Kidney (tissue), 14 donors: ENCODE measurements around the gene SYT7. TPM values are rescaled to one million over a fixed set of nuclear protein-coding genes. Genes with fewer than 3 reads are reported as not detected.
"Not testable (repeated sequence)": the region's sequence is repeated elsewhere in the genome, so short reads cannot be mapped to it uniquely, and the experiment has no call there.

Source experiments
- DNase-seq, 5 donors: peaks; one replicate each; pipeline ENCODE4 v3.0.0-alpha.2; 2013 to 2020
- FAIRE-seq: peaks from 2 replicates; lab custom pipeline; 2012; peaks lifted over from hg19 to GRCh38; lab: Jason Lieb, UNC
- H3K27ac ChIP-seq, 2 donors: one replicate each; pipeline ENCODE4 v1.7.0; 2013; ENCODE audit warnings: low read depth in 2 of 2, low read length in 2 of 2, inconsistent platforms in 1 of 2
- H3K27me3 ChIP-seq: one replicate; pipeline ENCODE4 v1.7.1; 2013; ENCODE audit warnings: low read length, inconsistent platforms; ENCODE audit not compliant: control insufficient read depth, insufficient read depth
- H3K36me3 ChIP-seq, 3 donors: one replicate each; pipeline versions ENCODE4 v1.7.0 to v1.7.1; 2013; ENCODE audit warnings: low read length in 3 of 3, control low read depth in 1 of 3, inconsistent platforms in 1 of 3; ENCODE audit not compliant: insufficient read depth in 3 of 3, control insufficient read depth in 2 of 3
- H3K4me1 ChIP-seq, 3 donors: one replicate each; pipeline versions ENCODE4 v1.7.0 to v1.7.1; 2013; ENCODE audit warnings: low read length in 3 of 3, inconsistent platforms in 1 of 3, low read depth in 1 of 3; ENCODE audit not compliant: control insufficient read depth in 2 of 3, insufficient read depth in 2 of 3
- H3K4me3 ChIP-seq, 3 donors: one replicate each; pipeline versions ENCODE4 v1.7.0 to v1.8.1; 2013; ENCODE audit warnings: low read length in 3 of 3, control low read depth in 1 of 3, inconsistent platforms in 1 of 3
- H3K9ac ChIP-seq, 3 donors: one replicate each; pipeline versions ENCODE4 v1.7.0 to v1.7.1; 2013; ENCODE audit warnings: low read length in 3 of 3, control low read depth in 1 of 3, inconsistent platforms in 1 of 3
- H3K9me3 ChIP-seq, 3 donors: one replicate each; pipeline versions ENCODE4 v1.7.0 to v1.7.1; 2013; ENCODE audit warnings: low read length in 3 of 3, control low read depth in 1 of 3, inconsistent platforms in 1 of 3; ENCODE audit not compliant: control insufficient read depth in 2 of 3, insufficient read depth in 1 of 3
- CTCF ChIP-seq: IDR thresholded peaks from 3 replicates; pipeline ENCODE4 v1.5.1; 2012; ENCODE audit warnings: mild to moderate bottlenecking, moderate library complexity, borderline replicate concordance; ENCODE audit not compliant: insufficient read depth; ENCODE audit errors: extremely low read depth
- intact Hi-C: fragments of 100-400 bp; cut with DNase I; formaldehyde crosslinking; loops from one replicate; pipeline ENCODE4 v1.11.1; 2022
- polyA plus RNA-seq: library from polyadenylated mRNA; stranded (reverse); fragments of 350-450 nt; fragmentation: Illumina TruSeq; extraction: RNeasy Lipid Tissue Mini Kit (QIAGEN cat#74804); gene quantifications from one replicate; pipeline ENCODE4 v1.2.3, GENCODE V29; 2014; ENCODE audit warnings: low read depth, low replicate concordance; ENCODE audit not compliant: insufficient read depth
- total RNA-seq: library from RNA; stranded (reverse); fragmentation: NEBNext Ultra II Directional; extraction: Animal tissue kit (Norgen Biotek cat#: 25700); gene quantifications from one replicate; pipeline ENCODE4 v1.2.1, GENCODE V29; 2021
- donor health status: control.
- donor health status: control.
- donor health status: control.
- donor health status: control.
- donor health status: control.
- donor health status: DM: yes; HTN: yes; CAD: no.
- donor health status: Normal renal cell carcinoma (clear cell type).

Gene SYT7
- total and polyA plus RNA-seq, 2 donors from 2014 or later = 5.7 to 6.7 TPM

- Histone ChIP-seq H3K4me3 (no peak overlapping the region), H3K4me1 (peaks cover 0 to 6% (median 4%) of the 10 kb centered on the region in 3 donors), H3K9ac (no peak overlapping the region), H3K9me3 (no peaks in the 10 kb centered on the region), H3K36me3 (no peaks in the 10 kb centered on the region), H3K27me3 (no peaks in the 10 kb centered on the region), H3K27ac (no peak overlapping the region)
- DNase-seq (peak in 1 of 5 donors; percentile 32), FAIRE-seq (no peak)
- TF ChIP-seq CTCF = peak; percentile 10
- intact Hi-C loops = no loop called here
Measured at GRCh38 chr11:61482513-61482912, 98.4 kb downstream of the SYT7 start.

GRCh38 chr11:61481806-61482205, 99.1 kb downstream of the SYT7 start:
- Histone ChIP-seq H3K9me3 (no peaks in the 10 kb centered on the region), H3K4me1 (peaks cover 0 to 6% (median 6%) of the 10 kb centered on the region in 3 donors), H3K4me3 (no peak overlapping the region), H3K36me3 (no peaks in the 10 kb centered on the region), H3K27ac (no peak overlapping the region), H3K9ac (no peak overlapping the region), H3K27me3 (no peaks in the 10 kb centered on the region)
- TF ChIP-seq CTCF = no peak
- FAIRE-seq (no peak), DNase-seq (no peak)
- intact Hi-C loops = no loop called here

GRCh38 chr11:61480994-61481335, 99.9 kb downstream of the SYT7 start:
- no peak for TF ChIP-seq CTCF
- intact Hi-C loops = no loop called here
- no peak for FAIRE-seq

GRCh38 chr11:61480261-61480993, 100.4 kb downstream of the SYT7 start:
- Histone ChIP-seq H3K4me3 (no peak overlapping the region), H3K27me3 (no peaks in the 10 kb centered on the region), H3K27ac (no peak overlapping the region), H3K4me1 (peaks cover 0 to 6% (median 6%) of the 10 kb centered on the region in 3 donors), H3K36me3 (no peaks in the 10 kb centered on the region), H3K9ac (no peak overlapping the region), H3K9me3 (no peaks in the 10 kb centered on the region)
- no peak for FAIRE-seq
- no peak for TF ChIP-seq CTCF
- intact Hi-C loops = no loop called here
- no peak for DNase-seq

More at GRCh38 chr11:61480994-61481335, 99.9 kb downstream of the SYT7 start:
- Histone ChIP-seq H3K9me3 (no peaks in the 10 kb centered on the region), H3K36me3 (no peaks in the 10 kb centered on the region), H3K4me3 (no peak overlapping the region), H3K9ac (no peak overlapping the region), H3K27me3 (no peaks in the 10 kb centered on the region), H3K4me1 (peaks cover 0 to 6% (median 6%) of the 10 kb centered on the region in 3 donors), H3K27ac (no peak overlapping the region)
- DNase-seq = peak in 4 of 5 donors; percentile 86 to 91 (median 88)

GRCh38 chr11:61479360-61480058, 101.4 kb downstream of the SYT7 start:
- H3K27ac ChIP-seq, H3K4me3 ChIP-seq, FAIRE-seq, H3K27me3 ChIP-seq, H3K9ac ChIP-seq, H3K36me3 ChIP-seq, H3K9me3 ChIP-seq, DNase-seq, intact Hi-C loops, H3K4me1 ChIP-seq: not testable (repeated sequence)
